K562 (cell line): Measurements from ENCODE around the gene ACAT2. TPM values are rescaled to one million over a fixed set of nuclear protein-coding genes. Genes with fewer than 3 reads are reported as not detected.

Experiments used
- CREBBP ChIP-seq: IDR thresholded peaks from one replicate; pipeline ENCODE4 v1.6.1; 2012; ENCODE audit warnings: low read depth, mild to moderate bottlenecking, control low read depth, inconsistent platforms, low read length
- EWSR1 ChIP-seq: fragments of 450-650 bp; IDR thresholded peaks from 2 replicates; pipeline ENCODE4 v1.6.1; 2018; ENCODE audit warnings: borderline replicate concordance, mild to moderate bottlenecking, low read depth, moderate library complexity; ENCODE audit not compliant: partially characterized antibody
- FUS ChIP-seq: fragments of 200-400 bp; formaldehyde crosslinking; optimal IDR thresholded peaks from 2 replicates; pipeline ENCODE3; 2017; ENCODE audit warnings: low read depth, low read length
- HCFC1 ChIP-seq: IDR thresholded peaks from 2 replicates; pipeline ENCODE4 v1.6.1; 2012; ENCODE audit warnings: low read depth, low read length, improper control_type of control experiment
- HMGXB4 ChIP-seq: sonication (generic); formaldehyde crosslinking; IDR thresholded peaks from 2 replicates; pipeline ENCODE4 v1.8.1; 2023; ENCODE audit warnings: mild to moderate bottlenecking, missing genetic modification reagents
- KLF16 ChIP-seq: IDR thresholded peaks from 2 replicates; pipeline ENCODE4 v1.6.1; 2016; ENCODE audit warnings: antibody characterized with exemption
- MCM2 ChIP-seq: fragments of 450-650 bp; IDR thresholded peaks from 2 replicates; pipeline ENCODE4 v1.6.1; 2017; ENCODE audit warnings: low read depth, mild to moderate bottlenecking
- NCOA1 ChIP-seq: fragments of 450-650 bp; IDR thresholded peaks from 2 replicates; pipeline ENCODE4 v1.6.1; 2016; ENCODE audit warnings: low read depth
- NCOA4 ChIP-seq: fragments of 450-650 bp; IDR thresholded peaks from 2 replicates; pipeline ENCODE4 v1.6.1; 2018; ENCODE audit warnings: mild to moderate bottlenecking; ENCODE audit not compliant: partially characterized antibody
- PCBP2 ChIP-seq: fragments of 200-400 bp; formaldehyde crosslinking; IDR thresholded peaks from 2 replicates; pipeline ENCODE4 v1.6.1; 2018; ENCODE audit warnings: low read length, low read depth, mild to moderate bottlenecking, moderate library complexity; ENCODE audit not compliant: poor library complexity, severe bottlenecking
- POU5F1 ChIP-seq: fragments of 150-350 bp; IDR thresholded peaks from 2 replicates; pipeline ENCODE4 v1.6.1; 2014; ENCODE audit warnings: borderline replicate concordance, low read length, low read depth, mild to moderate bottlenecking; ENCODE audit not compliant: partially characterized antibody
- PYGO2 ChIP-seq: fragments of 450-650 bp; IDR thresholded peaks from 2 replicates; pipeline ENCODE4 v1.6.1; 2016; ENCODE audit warnings: mild to moderate bottlenecking, missing genetic modification characterization, moderate library complexity, missing compliant biosample characterization
- RBM34 ChIP-seq: fragments of 200-400 bp; formaldehyde crosslinking; IDR thresholded peaks from 2 replicates; pipeline ENCODE4 v1.6.1; 2018; ENCODE audit warnings: low read length, borderline replicate concordance; ENCODE audit not compliant: insufficient read depth
- RHOXF2B ChIP-seq: fragments of 250-450 bp; sonication (Bioruptor Pico); conservative IDR thresholded peaks from 2 replicates; pipeline ENCODE4 v1.5.1; 2021
- SIN3A ChIP-seq, 2 experiments: fragments of 150-350 bp in 1 of 2; IDR thresholded peaks; 2 replicates each; pipeline ENCODE4 v1.6.1; 2011 to 2016; ENCODE audit warnings: borderline replicate concordance in 2 of 2, low read depth in 2 of 2, low read length in 2 of 2, mild to moderate bottlenecking in 2 of 2, moderate library complexity in 2 of 2; ENCODE audit not compliant: control insufficient read depth in 1 of 2
- SLC30A9 ChIP-seq: fragments of 250-450 bp; sonication (Bioruptor Pico); IDR thresholded peaks from 2 replicates; pipeline ENCODE4 v1.8.0; 2022; ENCODE audit warnings: mild to moderate bottlenecking, moderate library complexity
- UBTF ChIP-seq, 2 experiments: IDR thresholded peaks; 2 replicates each; pipeline ENCODE4 v1.6.1; 2012; ENCODE audit warnings: improper control_type of control experiment in 2 of 2, low read depth in 2 of 2, low read length in 2 of 2, borderline replicate concordance in 1 of 2
- ZC3H8 ChIP-seq: fragments of 450-650 bp; IDR thresholded peaks from 2 replicates; pipeline ENCODE4 v1.6.1; 2017
- ZKSCAN3 ChIP-seq: fragments of 250-450 bp; sonication (Bioruptor Pico); IDR thresholded peaks from 2 replicates; pipeline ENCODE4 v1.4.0; 2020
- ZNF449 ChIP-seq: fragments of 250-450 bp; sonication (Bioruptor Pico); IDR thresholded peaks from 2 replicates; pipeline ENCODE4 v1.8.0; 2022; ENCODE audit warnings: moderate library complexity, mild to moderate bottlenecking, inconsistent platforms
- ZNF695 ChIP-seq: fragments of 450-650 bp; formaldehyde crosslinking; IDR thresholded peaks from 2 replicates; pipeline ENCODE4 v1.4.0; 2020; ENCODE audit warnings: mild to moderate bottlenecking, moderate library complexity
- polyA plus RNA-seq, 8 experiments: library from polyadenylated mRNA; depleted of rRNA in 4 of 8; stranded (reverse) in 5 of 8; unstranded in 3 of 8; fragments of >200 nt; fragmentation: Nextera tagmentation in 2 of 8; fragmentation: Illumina TruSeq in 1 of 8; extraction: Ambion mirVana in 2 of 8; extraction: Trizol in 1 of 8; gene quantifications; 2 replicates each; pipeline versions ENCODE4 v1.2.1 to v1.2.3, GENCODE V29; 2011 to 2014; ENCODE audit warnings: inconsistent platforms in 1 of 8, missing spikeins in 1 of 8
- total RNA-seq, 7 experiments: library from RNA; depleted of rRNA in 6 of 7; stranded (reverse); fragments of >200 nt in 6 of 7; fragmentation: Illumina TruSeq in 2 of 7; extraction: Trizol in 2 of 7; gene quantifications; 2 replicates each; pipeline versions ENCODE4 v1.2.1 to v1.2.3, GENCODE V29; 2011 to 2021; ENCODE audit warnings: low replicate concordance in 1 of 7
- TF ChIP-seq, protein P1 (sequence below): sonication (generic); formaldehyde crosslinking; IDR thresholded peaks from 2 replicates; pipeline ENCODE4 v1.8.0; 2022; ENCODE audit warnings: mild to moderate bottlenecking, missing genetic modification reagents

Gene ACAT2
- total and polyA plus RNA-seq, 9 of the 15 experiments (the other 6 are each of a cell fraction or from before 2014, with no cell fraction given): 63.0 to 309 (median 144) TPM

DNA sequence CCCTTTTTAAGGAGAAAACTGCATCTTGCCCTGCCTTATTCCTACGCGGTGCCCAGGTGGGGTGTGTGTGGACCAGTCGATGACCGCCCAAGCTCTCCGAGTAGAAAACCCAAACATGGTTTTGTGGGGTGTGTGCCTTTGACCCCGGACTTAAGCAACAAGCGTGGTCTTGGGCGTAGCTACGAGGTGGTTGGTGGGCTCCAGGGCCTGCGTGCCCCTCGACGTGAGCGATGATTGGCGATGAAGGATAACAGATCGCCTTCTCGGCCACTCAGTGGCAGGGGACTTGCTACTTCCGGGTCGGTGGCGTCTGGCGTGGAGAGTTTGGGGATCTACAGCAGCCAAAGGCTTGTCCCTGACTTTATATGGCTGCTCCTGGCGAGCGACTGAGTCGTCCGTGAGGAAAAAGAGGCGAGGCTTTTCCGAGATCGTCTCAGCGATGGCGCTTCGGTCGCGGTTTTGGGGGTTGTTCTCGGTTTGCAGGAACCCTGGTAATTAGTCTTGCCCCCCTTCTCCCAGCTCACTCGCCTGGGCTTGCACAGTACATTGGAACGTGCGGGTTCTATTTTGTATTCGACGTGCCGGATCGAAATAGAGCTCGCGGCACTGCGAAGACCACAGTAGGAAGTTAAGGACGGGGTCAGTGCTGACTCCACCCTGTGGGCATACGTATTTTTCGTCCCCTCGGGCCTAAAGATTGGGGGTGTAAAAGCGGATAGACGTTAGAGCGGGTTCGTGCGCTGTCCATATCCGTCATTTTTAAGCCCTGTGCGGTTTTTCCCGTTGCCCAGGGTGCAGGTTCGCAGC is 28.5 kb downstream of the ACAT2 start, which contains the start of gene MRPL18 (continued):
- TF ChIP-seq SLC30A9 (CRISPR knock-in tag) (no peak), HMGXB4 (CRISPR knock-in tag) (no peak; the same call in 1 of the 2 replicates), ZC3H8 (0 out of 2 replicates have a peak, but pooled peaks have one; percentile 38), RHOXF2B (no peak), CREBBP (no peak), PYGO2 (tag) (no peak), NCOA4 (no peak), SIN3A (IDR thresholded peaks at IDR 0.05; ENCODE audit: borderline replicate concordance in 2 of 2, control insufficient read depth in 1 of 2, low read depth in 2 of 2, low read length in 2 of 2) (peak; percentile 69 to 89; a peak in 3 of 4 replicates), EWSR1 (no peak), RBM34 (no peak), HCFC1 (peak; percentile 39; the same call in 1 of the 2 replicates), FUS (no peak), ZNF695 (CRISPR knock-in tag) (no peak), PCBP2 (no peak), MCM2 (no peak), KLF16 (no peak), UBTF (IDR thresholded peaks at IDR 0.05; ENCODE audit: borderline replicate concordance in 1 of 2, low read depth in 2 of 2, low read length in 2 of 2) (no peak), ZNF449 (CRISPR knock-in tag) (no peak), ZKSCAN3 (no peak), POU5F1 (peak; percentile 27), NCOA1 (no peak; the same call in 1 of the 2 replicates)
- TF ChIP-seq, protein P1, sequence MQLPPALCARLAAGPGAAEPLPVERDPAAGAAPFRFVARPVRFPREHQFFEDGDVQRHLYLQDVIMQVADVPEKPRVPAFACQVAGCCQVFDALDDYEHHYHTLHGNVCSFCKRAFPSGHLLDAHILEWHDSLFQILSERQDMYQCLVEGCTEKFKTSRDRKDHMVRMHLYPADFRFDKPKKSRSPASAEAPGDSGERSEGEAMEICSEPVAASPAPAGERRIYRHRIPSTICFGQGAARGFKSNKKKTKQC (CRISPR knock-in tag): peak; percentile 63; the same call in 1 of the 2 replicates
